HepG2 (cell line): ENCODE results near the gene LUC7L2. TPM values are rescaled to one million over a fixed set of nuclear protein-coding genes. Genes with fewer than 3 reads are reported as not detected.
A peak's percentile ranks its signal among the peaks of the same experiment; 100 is the strongest.

ENCODE experiments used
- BRD4 ChIP-seq: sonication (generic); formaldehyde crosslinking; IDR thresholded peaks from 2 replicates; pipeline ENCODE4 v1.4.0; 2020; ENCODE audit warnings: missing genetic modification reagents
- CREM ChIP-seq, 2 experiments: sonication (generic) in 1 of 2; formaldehyde crosslinking in 1 of 2; IDR thresholded peaks; 2 replicates each; pipeline versions ENCODE4 v1.4.0 to v1.6.1; 2016 to 2020; ENCODE audit warnings: antibody characterized with exemption in 1 of 2, mild to moderate bottlenecking in 1 of 2, missing genetic modification reagents in 1 of 2
- E2F5 ChIP-seq: sonication (generic); formaldehyde crosslinking; conservative IDR thresholded peaks from 2 replicates; pipeline ENCODE4 v1.4.0; 2020; ENCODE audit warnings: missing genetic modification reagents
- FOXA1 ChIP-seq, 2 experiments: fragments of 450-650 bp in 1 of 2; sonication (generic) in 1 of 2; formaldehyde crosslinking in 1 of 2; IDR thresholded peaks; 2 replicates each; pipeline versions ENCODE4 v1.4.0 to v1.6.1; 2016 to 2020; ENCODE audit warnings: missing genetic modification reagents in 1 of 2
- FOXC1 ChIP-seq: sonication (generic); formaldehyde crosslinking; IDR thresholded peaks from 2 replicates; pipeline ENCODE4 v1.8.0; 2022; ENCODE audit warnings: mild to moderate bottlenecking, missing genetic modification reagents, borderline replicate concordance
- FOXM1 ChIP-seq: sonication (generic); formaldehyde crosslinking; IDR thresholded peaks from 2 replicates; pipeline ENCODE4 v1.5.0; 2020; ENCODE audit warnings: missing genetic modification reagents
- GABPB1 ChIP-seq: IDR thresholded peaks from 2 replicates; pipeline ENCODE4 v1.6.1; 2016; ENCODE audit warnings: mild to moderate bottlenecking, missing genetic modification reagents, moderate library complexity, missing compliant biosample characterization
- HDAC6 ChIP-seq: fragments of 200-600 bp; sonication (generic); IDR thresholded peaks from 2 replicates; pipeline ENCODE4 v1.7.0; 2017; ENCODE audit warnings: mild to moderate bottlenecking, antibody characterized with exemption, low read length, low read depth
- HES4 ChIP-seq: sonication (generic); formaldehyde crosslinking; IDR thresholded peaks from 2 replicates; pipeline ENCODE4 v1.9.0; 2021; ENCODE audit warnings: mild to moderate bottlenecking, missing genetic modification reagents, borderline replicate concordance
- HMG20A ChIP-seq: IDR thresholded peaks from 2 replicates; pipeline ENCODE4 v1.6.1; 2016; ENCODE audit warnings: borderline replicate concordance
- KAT8 ChIP-seq: IDR thresholded peaks from 2 replicates; pipeline ENCODE4 v1.6.1; 2016; ENCODE audit warnings: missing genetic modification reagents, missing compliant biosample characterization
- KLF6 ChIP-seq: IDR thresholded peaks from 2 replicates; pipeline ENCODE4 v1.8.0; 2016; ENCODE audit warnings: missing biosample characterization, missing genetic modification reagents
- NFAT5 ChIP-seq: sonication (generic); formaldehyde crosslinking; IDR thresholded peaks from 2 replicates; pipeline ENCODE4 v1.4.0; 2020; ENCODE audit warnings: missing genetic modification reagents
- NFIC ChIP-seq: IDR thresholded peaks from 2 replicates; pipeline ENCODE4 v1.6.1; 2012; ENCODE audit warnings: mild to moderate bottlenecking, low read length, inconsistent platforms
- NR2F1 ChIP-seq, 2 experiments: fragments of 450-650 bp in 1 of 2; formaldehyde crosslinking in 1 of 2; IDR thresholded peaks; 2 replicates each; pipeline versions ENCODE4 v1.5.0 to v1.6.1; 2016 to 2020; ENCODE audit warnings: mild to moderate bottlenecking in 1 of 2, missing compliant biosample characterization in 1 of 2, missing genetic modification reagents in 1 of 2, moderate library complexity in 1 of 2
- PLRG1 ChIP-seq: fragments of 450-650 bp; conservative IDR thresholded peaks from 2 replicates; pipeline ENCODE4 v1.6.1; 2016
- POLR2A ChIP-seq, 2 experiments: IDR thresholded peaks; 2 replicates each; pipeline ENCODE4 v1.6.1; 2011; ENCODE audit warnings: low read depth in 2 of 2, low read length in 2 of 2, mild to moderate bottlenecking in 1 of 2, moderate library complexity in 1 of 2; ENCODE audit not compliant: insufficient read depth in 1 of 2
- SIN3A ChIP-seq: IDR thresholded peaks from 2 replicates; pipeline ENCODE4 v1.6.1; 2011; ENCODE audit warnings: low read depth, mild to moderate bottlenecking, control low read depth, low read length, borderline replicate concordance
- TBX2 ChIP-seq: sonication (generic); formaldehyde crosslinking; IDR thresholded peaks from 2 replicates; pipeline ENCODE4 v1.5.0; 2020; ENCODE audit warnings: missing genetic modification reagents, mild to moderate bottlenecking, borderline replicate concordance
- ZFP36L1 ChIP-seq: sonication (generic); formaldehyde crosslinking; IDR thresholded peaks from 2 replicates; pipeline ENCODE4 v1.8.0; 2022; ENCODE audit warnings: mild to moderate bottlenecking, missing genetic modification reagents, moderate library complexity
- ZFY ChIP-seq: sonication (generic); formaldehyde crosslinking; IDR thresholded peaks from 2 replicates; pipeline ENCODE4 v1.4.0; 2020; ENCODE audit warnings: missing genetic modification reagents
- ZNF138 ChIP-seq: sonication (generic); formaldehyde crosslinking; IDR thresholded peaks from 2 replicates; pipeline ENCODE4 v1.5.0; 2020; ENCODE audit warnings: mild to moderate bottlenecking, low read depth, missing genetic modification reagents
- ZNF230 ChIP-seq: sonication (generic); formaldehyde crosslinking; IDR thresholded peaks from 2 replicates; pipeline ENCODE4 v1.4.0; 2020; ENCODE audit warnings: mild to moderate bottlenecking, missing genetic modification reagents
- ZNF296 ChIP-seq: sonication (generic); formaldehyde crosslinking; conservative IDR thresholded peaks from 2 replicates; pipeline ENCODE4 v1.5.0; 2020; ENCODE audit warnings: mild to moderate bottlenecking, missing genetic modification reagents
- ZNF746 ChIP-seq: sonication (generic); formaldehyde crosslinking; IDR thresholded peaks from 2 replicates; pipeline ENCODE4 v1.8.0; 2022; ENCODE audit warnings: mild to moderate bottlenecking, missing genetic modification reagents
- ZNF761 ChIP-seq: sonication (generic); formaldehyde crosslinking; conservative IDR thresholded peaks from 2 replicates; pipeline ENCODE4 v1.4.0; 2020; ENCODE audit warnings: mild to moderate bottlenecking, missing genetic modification reagents
- polyA plus RNA-seq, 8 experiments: library from polyadenylated mRNA; depleted of rRNA in 3 of 8; stranded (reverse) in 7 of 8; unstranded in 1 of 8; fragments of >200 nt; fragmentation: Illumina TruSeq in 4 of 8; extraction: Trizol in 4 of 8; gene quantifications; 2 replicates each; pipeline versions ENCODE4 v1.2.1 to v1.2.3, GENCODE V29; 2011 to 2016; ENCODE audit warnings: low read depth in 4 of 8, missing spikeins in 1 of 8, mixed read lengths in 1 of 8; ENCODE audit not compliant: insufficient read depth in 1 of 8
- total RNA-seq, 5 experiments: library from RNA; depleted of rRNA; stranded (reverse); fragments of >200 nt; fragmentation: Illumina TruSeq; extraction: Trizol; gene quantifications; 2 replicates each; pipeline ENCODE4 v1.2.3, GENCODE V29; 2016; ENCODE audit warnings: low read depth in 1 of 5

LUC7L2 gene
- total and polyA plus RNA-seq, 2 of the 13 experiments (the other 11 are each of a cell fraction or from before 2014, with no cell fraction given): 17.9 to 50.7 TPM

DNA sequence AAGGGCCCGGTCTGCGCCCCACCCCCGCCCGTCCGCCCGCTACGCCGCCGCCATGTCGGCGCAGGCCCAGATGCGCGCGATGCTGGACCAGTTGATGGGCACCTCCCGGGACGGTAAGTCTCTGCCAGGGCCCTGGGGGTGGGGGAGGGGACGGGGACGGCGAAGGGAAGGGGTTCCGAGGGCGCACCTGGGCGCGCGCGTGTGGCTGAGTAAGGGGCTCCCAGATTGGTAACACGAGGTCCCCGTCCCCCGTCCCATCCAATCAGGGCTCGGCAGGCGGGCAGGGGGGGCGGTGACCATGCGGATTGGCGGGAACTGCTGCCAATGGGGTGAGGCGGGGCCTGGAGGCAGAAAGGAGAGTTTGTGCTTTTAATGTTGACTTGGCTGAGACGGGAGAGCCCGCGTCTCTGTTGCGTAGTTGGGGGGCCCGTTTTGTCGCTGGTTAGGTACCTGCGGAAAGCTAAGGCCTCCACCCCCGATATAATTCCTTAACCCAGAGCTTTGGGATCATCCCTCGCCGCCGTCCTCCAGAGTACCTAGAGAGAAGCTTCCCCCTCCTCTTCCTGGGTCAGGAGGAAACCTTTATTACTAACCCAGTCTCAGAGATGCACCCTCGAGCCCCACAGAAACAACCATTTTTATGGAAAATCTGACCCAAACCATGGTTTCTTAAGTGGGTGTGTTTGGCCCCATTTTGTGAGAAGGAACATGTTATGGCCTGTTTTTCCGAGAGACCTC is 685 bp downstream of the LUC7L2 start (continued):
- TF ChIP-seq NFAT5 (CRISPR knock-in tag): no peak
- TF ChIP-seq HMG20A (CRISPR knock-in tag): no peak
- TF ChIP-seq KAT8 (CRISPR knock-in tag): peak; percentile 59
- no peak; the same call in 1 of the 2 replicates for TF ChIP-seq ZFY (CRISPR knock-in tag)
- TF ChIP-seq POLR2A (IDR thresholded peaks at IDR 0.05; ENCODE audit: insufficient read depth in 1 of 2, low read depth in 2 of 2, low read length in 2 of 2): peak in 1 of 2 experiments; percentile 51; a peak in 2 of 4 replicates
- TF ChIP-seq FOXC1 (CRISPR knock-in tag): peak; percentile 14; the same call in 1 of the 2 replicates
- no peak for TF ChIP-seq PLRG1
- no peak for TF ChIP-seq NR2F1 (CRISPR knock-in tag; IDR thresholded peaks at IDR 0.05)
- peak; percentile 34; the same call in 1 of the 2 replicates for TF ChIP-seq CREM (IDR thresholded peaks at IDR 0.05)
- no peak for TF ChIP-seq CREM (CRISPR knock-in tag; IDR thresholded peaks at IDR 0.05)
- TF ChIP-seq ZNF746 (CRISPR knock-in tag): peak; percentile 56; the same call in 1 of the 2 replicates
- no peak; the same call in 1 of the 2 replicates for TF ChIP-seq KLF6 (CRISPR knock-in tag)
- TF ChIP-seq SIN3A: 0 out of 2 replicates have a peak, but pooled peaks have one; percentile 56
- TF ChIP-seq TBX2 (CRISPR knock-in tag): no peak
- TF ChIP-seq E2F5 (CRISPR knock-in tag): peak; percentile 56; the same call in 1 of the 2 replicates
- no peak for TF ChIP-seq ZNF296 (CRISPR knock-in tag)
- no peak for TF ChIP-seq FOXM1 (CRISPR knock-in tag)
- TF ChIP-seq ZNF230 (CRISPR knock-in tag): 0 out of 2 replicates have a peak, but pooled peaks have one; percentile 15
- no peak for TF ChIP-seq HDAC6
- peak; percentile 27 for TF ChIP-seq GABPB1 (CRISPR knock-in tag)
- TF ChIP-seq ZFP36L1 (CRISPR knock-in tag): no peak
- no peak for TF ChIP-seq ZNF138 (CRISPR knock-in tag)
- TF ChIP-seq ZNF761 (CRISPR knock-in tag): 0 out of 2 replicates have a peak, but pooled peaks have one; percentile 45
- TF ChIP-seq FOXA1 (IDR thresholded peaks at IDR 0.05): no peak
- no peak; the same call in 1 of the 2 replicates for TF ChIP-seq FOXA1 (CRISPR knock-in tag; IDR thresholded peaks at IDR 0.05)
- no peak for TF ChIP-seq BRD4
- no peak for TF ChIP-seq HES4 (CRISPR knock-in tag)
- no peak for TF ChIP-seq NFIC
